ENCODE measurements around the gene SLC41A1. TPM values are rescaled to one million over a fixed set of nuclear protein-coding genes. Genes with fewer than 3 reads are reported as not detected.

The SLC41A1 gene
- total RNA-seq, 1 donor from 2014 or later, result 29.5 TPM

- H3K9me3 Mint-ChIP-seq (ENCODE audit: unreplicated experiment), result no peaks in the 10 kb centered on the region
- peak overlapping the region; percentile 97 for H3K27ac Mint-ChIP-seq (ENCODE audit: unreplicated experiment)
- H3K36me3 Mint-ChIP-seq (ENCODE audit: unreplicated experiment), result no peaks in the 10 kb centered on the region
- peaks cover 8% of the 10 kb centered on the region for H3K27me3 Mint-ChIP-seq (ENCODE audit: unreplicated experiment)
- DNase-seq (ENCODE audit: extremely low spot score, unreplicated experiment), result peak; percentile 98
- H3K4me3 Mint-ChIP-seq (ENCODE audit: unreplicated experiment), result peak overlapping the region; percentile 88
- TF ChIP-seq CTCF (IDR thresholded peaks at IDR 0.05), result no peak
- peaks cover 27% of the 10 kb centered on the region for H3K4me1 Mint-ChIP-seq (ENCODE audit: unreplicated experiment)
These were observed 63.5 kb downstream of the SLC41A1 start for GRCh38 chr1:205749234-205750137.

- Mint-ChIP-seq H3K4me3 (ENCODE audit: unreplicated experiment) (peak overlapping the region; percentile 88), H3K4me1 (ENCODE audit: unreplicated experiment) (peaks cover 33% of the 10 kb centered on the region), H3K27ac (ENCODE audit: unreplicated experiment) (peak overlapping the region; percentile 95), H3K36me3 (ENCODE audit: unreplicated experiment) (peaks cover 2% of the 10 kb centered on the region), H3K9me3 (ENCODE audit: unreplicated experiment) (no peaks in the 10 kb centered on the region), H3K27me3 (ENCODE audit: unreplicated experiment) (peaks cover 2% of the 10 kb centered on the region)
- no peak for DNase-seq (ENCODE audit: extremely low spot score, unreplicated experiment)
- TF ChIP-seq CTCF (IDR thresholded peaks at IDR 0.05), result no peak
These were observed 64.4 kb downstream of the SLC41A1 start for GRCh38 chr1:205748403-205749233.

- DNase-seq (ENCODE audit: extremely low spot score, unreplicated experiment), result no peak
- no peak for TF ChIP-seq CTCF (IDR thresholded peaks at IDR 0.05)
- H3K27me3 Mint-ChIP-seq (ENCODE audit: unreplicated experiment), result no peaks in the 10 kb centered on the region
- H3K4me3 Mint-ChIP-seq (ENCODE audit: unreplicated experiment), result peak overlapping the region; percentile 88
- H3K9me3 Mint-ChIP-seq (ENCODE audit: unreplicated experiment), result no peaks in the 10 kb centered on the region
- peaks cover 42% of the 10 kb centered on the region for H3K4me1 Mint-ChIP-seq (ENCODE audit: unreplicated experiment)
- H3K36me3 Mint-ChIP-seq (ENCODE audit: unreplicated experiment), result peaks cover 2% of the 10 kb centered on the region
- H3K27ac Mint-ChIP-seq (ENCODE audit: unreplicated experiment), result peak overlapping the region; percentile 64
These were observed 66.1 kb downstream of the SLC41A1 start for GRCh38 chr1:205746757-205747412.

GRCh38 chr1:205744403-205744802, 68.6 kb downstream of the SLC41A1 start:
- H3K27ac Mint-ChIP-seq (ENCODE audit: unreplicated experiment), result no peak overlapping the region
- H3K4me3 Mint-ChIP-seq (ENCODE audit: unreplicated experiment), result no peak overlapping the region
- H3K4me1 Mint-ChIP-seq (ENCODE audit: unreplicated experiment), result peaks cover 47% of the 10 kb centered on the region
- DNase-seq (ENCODE audit: extremely low spot score, unreplicated experiment), result no peak
- no peaks in the 10 kb centered on the region for H3K9me3 Mint-ChIP-seq (ENCODE audit: unreplicated experiment)
- peaks cover 2% of the 10 kb centered on the region for H3K36me3 Mint-ChIP-seq (ENCODE audit: unreplicated experiment)
- H3K27me3 Mint-ChIP-seq (ENCODE audit: unreplicated experiment), result no peaks in the 10 kb centered on the region
- no peak for TF ChIP-seq CTCF (IDR thresholded peaks at IDR 0.05)

All from osteocyte (in vitro differentiated cells).